Activated CD8-positive, alpha-beta memory T cell treated with anti-CD3 and anti-CD28 coated beads, Interleukin-2, amount 10 ng/mL, durations not matched to agents 7 days and 5 days (primary cell): ENCODE measurements around the gene TMEM170A. TPM values are rescaled to one million over a fixed set of nuclear protein-coding genes. Genes with fewer than 3 reads are reported as not detected.

Source experiments
- ATAC-seq: fragments of 150-1000 bp; cut with Tn5 transposase; one replicate; pipeline ENCODE4 v1.10.0; 2021; ENCODE audit warnings: moderate library complexity
- CTCF ChIA-PET: fragments of 350-600 bp; sonication (Branson Sonifier 250); formaldehyde crosslinking; loops from one replicate; lab custom pipeline; 2021; ENCODE audit warnings: antibody characterized with exemption; lab: Charles Lee
- DNase-seq: peaks from one replicate; pipeline ENCODE4 v3.0.0-alpha.2; 2020
- H3K27ac Mint-ChIP-seq: one replicate; pipeline ENCODE4 v1.8.0; 2021; ENCODE audit warnings: mild to moderate bottlenecking, mixed read lengths
- H3K27me3 Mint-ChIP-seq: one replicate; pipeline ENCODE4 v1.8.0; 2021; ENCODE audit warnings: mixed read lengths
- H3K36me3 Mint-ChIP-seq: one replicate; pipeline ENCODE4 v1.8.0; 2021; ENCODE audit warnings: mild to moderate bottlenecking, mixed read lengths
- H3K4me1 Mint-ChIP-seq: one replicate; pipeline ENCODE4 v1.8.0; 2021; ENCODE audit warnings: mixed read lengths
- H3K4me3 Mint-ChIP-seq: one replicate; pipeline ENCODE4 v1.8.0; 2021; ENCODE audit warnings: mild to moderate bottlenecking, moderate library complexity, mixed read lengths
- H3K9me3 Mint-ChIP-seq: one replicate; pipeline ENCODE4 v1.8.0; 2022; ENCODE audit warnings: low read depth, mixed read lengths
- total RNA-seq, 2 experiments: library from RNA; stranded (reverse); gene quantifications; one replicate each; pipeline ENCODE4 v1.2.3, GENCODE V29; 2021

The TMEM170A gene
- total RNA-seq, 2 experiments from 2014 or later = 31.1 to 33.7 TPM

- CTCF ChIA-PET = no interaction called here
- peaks cover 34% of the 10 kb centered on the region for H3K27me3 Mint-ChIP-seq
- H3K4me3 Mint-ChIP-seq = no peak overlapping the region
- no peak for DNase-seq
- H3K4me1 Mint-ChIP-seq = peaks cover 10% of the 10 kb centered on the region
- H3K27ac Mint-ChIP-seq = no peak overlapping the region
- no peaks in the 10 kb centered on the region for H3K36me3 Mint-ChIP-seq
- ATAC-seq = no peak
- no peaks in the 10 kb centered on the region for H3K9me3 Mint-ChIP-seq
These were observed 27.4 kb upstream of the TMEM170A start for GRCh38 chr16:75491876-75492275.

- H3K27ac Mint-ChIP-seq = no peak overlapping the region
- H3K4me3 Mint-ChIP-seq = no peak overlapping the region
- no peaks in the 10 kb centered on the region for H3K9me3 Mint-ChIP-seq
- DNase-seq (no peak), ATAC-seq (no peak)
- peaks cover 20% of the 10 kb centered on the region for H3K27me3 Mint-ChIP-seq
- H3K4me1 Mint-ChIP-seq = peaks cover 6% of the 10 kb centered on the region
- no peaks in the 10 kb centered on the region for H3K36me3 Mint-ChIP-seq
- CTCF ChIA-PET = interaction anchor here (1.1 to 1.4 kb wide), 3 partner anchors 16 to 62 kb away, joined by 3 to 4 read pairs (median 3); no protein-coding TSS in a partner anchor
These were observed 23.8 kb upstream of the TMEM170A start for GRCh38 chr16:75488322-75488721.

GRCh38 chr16:75486676-75487313, 22.3 kb upstream of the TMEM170A start:
- Mint-ChIP-seq H3K27ac (no peak overlapping the region), H3K36me3 (no peaks in the 10 kb centered on the region), H3K27me3 (peaks cover 12% of the 10 kb centered on the region), H3K4me3 (no peak overlapping the region), H3K4me1 (peaks cover 6% of the 10 kb centered on the region), H3K9me3 (no peaks in the 10 kb centered on the region)
- CTCF ChIA-PET = interaction anchor here (0.6 to 1.2 kb wide), 4 partner anchors 14 to 536 kb away, joined by 3 to 4 read pairs (median 4); no protein-coding TSS in a partner anchor
- ATAC-seq (no peak), DNase-seq (no peak)

- ATAC-seq (no peak), DNase-seq (no peak)
- Mint-ChIP-seq H3K4me3 (no peak overlapping the region), H3K36me3 (no peaks in the 10 kb centered on the region), H3K27me3 (peaks cover 11% of the 10 kb centered on the region), H3K4me1 (peaks cover 6% of the 10 kb centered on the region), H3K27ac (no peak overlapping the region), H3K9me3 (no peaks in the 10 kb centered on the region)
- CTCF ChIA-PET = interaction anchor here (0.6 kb wide), 1 partner anchor 31 kb away, joined by 3 read pairs; no protein-coding TSS in a partner anchor
These were observed 21.7 kb upstream of the TMEM170A start for GRCh38 chr16:75486014-75486675.

- peaks cover 6% of the 10 kb centered on the region for H3K4me1 Mint-ChIP-seq
- no peaks in the 10 kb centered on the region for H3K36me3 Mint-ChIP-seq
- no peaks in the 10 kb centered on the region for H3K9me3 Mint-ChIP-seq
- H3K27ac Mint-ChIP-seq = no peak overlapping the region
- peaks cover 11% of the 10 kb centered on the region for H3K27me3 Mint-ChIP-seq
- CTCF ChIA-PET = interaction anchor here (0.6 kb wide), 1 partner anchor 32 kb away, joined by 3 read pairs; no protein-coding TSS in a partner anchor
- DNase-seq = no peak
- no peak for ATAC-seq
- H3K4me3 Mint-ChIP-seq = no peak overlapping the region
These were observed 20.9 kb upstream of the TMEM170A start for GRCh38 chr16:75485230-75486013.

- ATAC-seq = no peak
- no peaks in the 10 kb centered on the region for H3K9me3 Mint-ChIP-seq
These were observed 18.7 kb upstream of the TMEM170A start for GRCh38 chr16:75483222-75483621.

GRCh38 chr16:75482434-75483205, 18.1 kb upstream of the TMEM170A start:
- no peak for ATAC-seq
- Mint-ChIP-seq H3K36me3 (no peaks in the 10 kb centered on the region), H3K4me3 (no peak overlapping the region), H3K9me3 (no peaks in the 10 kb centered on the region), H3K4me1 (peaks cover 3% of the 10 kb centered on the region), H3K27ac (no peak overlapping the region), H3K27me3 (peaks cover 3% of the 10 kb centered on the region)
- CTCF ChIA-PET = interaction anchor here (1.5 kb wide), 1 partner anchor 17 kb away, joined by 3 read pairs; no protein-coding TSS in a partner anchor
- DNase-seq = no peak

More at GRCh38 chr16:75483222-75483621, 18.7 kb upstream of the TMEM170A start:
- CTCF ChIA-PET = interaction anchor here (1.5 kb wide), 1 partner anchor 18 kb away, joined by 3 read pairs; no protein-coding TSS in a partner anchor
- Mint-ChIP-seq H3K27me3 (peaks cover 6% of the 10 kb centered on the region), H3K4me1 (peaks cover 3% of the 10 kb centered on the region), H3K27ac (no peak overlapping the region), H3K36me3 (no peaks in the 10 kb centered on the region), H3K4me3 (no peak overlapping the region)
- no peak for DNase-seq

GRCh38 chr16:75481475-75481874, 17.0 kb upstream of the TMEM170A start:
- Mint-ChIP-seq H3K27me3 (peaks cover 3% of the 10 kb centered on the region), H3K36me3 (no peaks in the 10 kb centered on the region), H3K4me1 (peaks cover 3% of the 10 kb centered on the region), H3K27ac (no peak overlapping the region), H3K4me3 (no peak overlapping the region), H3K9me3 (no peaks in the 10 kb centered on the region)
- no peak for DNase-seq
- no peak for ATAC-seq
- CTCF ChIA-PET = interaction anchor here (1.4 kb wide), 1 partner anchor 9 kb away, joined by 5 read pairs; no protein-coding TSS in a partner anchor

- H3K27ac Mint-ChIP-seq = no peak overlapping the region
- no peaks in the 10 kb centered on the region for H3K27me3 Mint-ChIP-seq
- DNase-seq = no peak
- H3K4me1 Mint-ChIP-seq = no peaks in the 10 kb centered on the region
- CTCF ChIA-PET = no interaction called here
- no peak for ATAC-seq
- no peak overlapping the region for H3K4me3 Mint-ChIP-seq
- H3K9me3 Mint-ChIP-seq = no peaks in the 10 kb centered on the region
- no peaks in the 10 kb centered on the region for H3K36me3 Mint-ChIP-seq
These were observed 15.0 kb upstream of the TMEM170A start for GRCh38 chr16:75479421-75479990.

- CTCF ChIA-PET = interaction anchor here (2.2 kb wide), 1 partner anchor 14 kb away, joined by 7 read pairs; the partner anchor contains the start of gene TMEM170A
- no peak for ATAC-seq
These were observed 14.2 kb upstream of the TMEM170A start for GRCh38 chr16:75478480-75479345.

GRCh38 chr16:75477680-75478473, 13.4 kb upstream of the TMEM170A start:
- no peak overlapping the region for H3K27ac Mint-ChIP-seq
- no peaks in the 10 kb centered on the region for H3K9me3 Mint-ChIP-seq
- H3K4me1 Mint-ChIP-seq = no peaks in the 10 kb centered on the region
- H3K27me3 Mint-ChIP-seq = no peaks in the 10 kb centered on the region
- ATAC-seq (no peak), DNase-seq (no peak)
- CTCF ChIA-PET = interaction anchor here (0.6 to 2.2 kb wide), 3 partner anchors 13 to 69 kb away, joined by 3 to 7 read pairs (median 5); partner anchors contain the start of gene TMEM170A
- H3K4me3 Mint-ChIP-seq = no peak overlapping the region
- H3K36me3 Mint-ChIP-seq = no peaks in the 10 kb centered on the region

More at GRCh38 chr16:75478480-75479345, 14.2 kb upstream of the TMEM170A start:
- Mint-ChIP-seq H3K9me3 (no peaks in the 10 kb centered on the region), H3K4me3 (no peak overlapping the region), H3K36me3 (no peaks in the 10 kb centered on the region), H3K4me1 (no peaks in the 10 kb centered on the region), H3K27ac (no peak overlapping the region), H3K27me3 (no peaks in the 10 kb centered on the region)
- DNase-seq = no peak
